Activated T-helper 9 cell treated with anti-CD3 and anti-CD28 coated beads, Interleukin-2, amount 50 U/mL, for 16 hours (primary cell): ENCODE data around the gene MAD1L1.

Experiments used
- DNase-seq: peaks from one replicate; pipeline ENCODE4 v3.0.0-alpha.2; 2020; ENCODE audit warnings: low read depth

The MAD1L1 gene

DNA sequence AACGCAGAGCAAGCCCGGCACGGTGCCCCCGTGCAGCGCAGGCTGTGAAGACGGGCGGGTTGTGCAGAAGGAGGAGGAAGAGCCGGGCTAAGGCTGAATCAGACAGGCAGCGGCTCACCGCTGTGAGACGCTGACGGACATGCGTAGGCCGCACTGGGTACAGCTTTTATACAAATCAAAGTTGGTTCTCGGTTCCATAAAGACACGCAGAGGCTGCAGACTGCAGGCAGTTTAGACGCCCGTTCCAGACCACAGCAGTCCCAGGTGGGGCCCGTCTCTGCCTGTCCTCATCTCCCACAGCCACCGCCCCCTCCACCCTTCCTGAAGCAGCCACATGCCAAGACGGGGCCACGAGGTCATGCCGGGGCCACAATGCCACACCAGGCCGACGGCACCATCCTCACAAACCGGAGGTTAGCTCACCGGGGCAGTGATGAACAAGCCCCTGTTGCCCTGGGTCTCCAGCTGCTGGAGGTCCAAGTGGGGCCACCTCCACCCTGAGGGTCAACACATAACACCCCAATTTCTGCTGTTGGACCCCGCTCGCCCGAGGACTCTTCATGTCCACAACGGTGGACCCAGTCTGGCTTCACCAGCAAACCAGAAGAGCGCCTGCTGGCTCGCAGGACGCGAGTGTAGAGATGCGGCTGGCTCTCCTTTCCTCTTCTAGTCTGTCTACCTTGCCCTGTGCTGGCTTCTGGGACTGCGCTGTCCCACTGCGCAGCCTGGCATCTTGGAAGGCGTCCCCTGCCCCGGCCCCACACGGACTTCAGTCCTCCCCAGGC lies 335.5 kb downstream of the MAD1L1 start:
- no peak for DNase-seq

DNA sequence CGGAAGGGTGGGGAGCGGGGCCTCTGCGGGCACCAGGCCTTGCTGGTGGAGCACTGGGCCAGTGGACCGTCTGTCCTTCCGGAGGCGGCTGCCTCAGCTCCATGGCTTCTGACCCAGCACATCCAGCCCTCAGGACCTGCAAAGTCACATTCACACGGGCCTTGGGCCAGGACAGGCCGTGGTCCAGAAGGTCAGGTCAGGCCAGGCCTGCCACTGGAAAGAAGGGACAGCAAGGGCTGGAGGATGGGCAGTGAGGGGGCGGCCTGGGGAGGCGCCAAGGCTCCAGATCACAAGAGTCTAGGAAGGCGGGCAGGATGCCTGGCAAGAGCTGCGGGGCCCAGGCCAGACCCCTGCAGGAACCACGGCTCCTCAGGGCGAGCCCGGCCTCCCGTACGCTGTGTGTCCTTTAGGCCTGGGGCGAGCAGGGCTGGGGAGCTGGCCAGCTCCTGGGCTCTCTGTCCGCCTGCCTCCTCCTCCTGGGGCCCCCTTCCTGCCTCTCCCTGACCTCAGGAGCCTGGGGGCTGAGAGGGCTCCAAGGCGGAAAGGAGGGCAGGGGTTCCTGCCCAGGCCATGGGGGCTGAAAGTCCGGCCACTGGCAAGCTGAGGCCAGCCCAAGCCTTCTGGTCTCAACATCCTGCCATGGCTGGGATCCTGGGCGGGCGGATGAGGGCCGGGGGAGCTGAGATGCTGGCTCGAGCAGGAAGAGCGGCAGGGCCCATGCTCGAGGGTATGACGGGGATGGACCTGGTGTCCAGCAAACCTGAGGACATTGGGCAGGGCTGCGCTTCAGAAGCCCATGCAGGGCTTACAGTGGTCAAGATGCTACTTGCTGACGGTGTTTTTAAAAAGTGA lies 336.9 kb downstream of the MAD1L1 start:
- no peak for DNase-seq

DNA sequence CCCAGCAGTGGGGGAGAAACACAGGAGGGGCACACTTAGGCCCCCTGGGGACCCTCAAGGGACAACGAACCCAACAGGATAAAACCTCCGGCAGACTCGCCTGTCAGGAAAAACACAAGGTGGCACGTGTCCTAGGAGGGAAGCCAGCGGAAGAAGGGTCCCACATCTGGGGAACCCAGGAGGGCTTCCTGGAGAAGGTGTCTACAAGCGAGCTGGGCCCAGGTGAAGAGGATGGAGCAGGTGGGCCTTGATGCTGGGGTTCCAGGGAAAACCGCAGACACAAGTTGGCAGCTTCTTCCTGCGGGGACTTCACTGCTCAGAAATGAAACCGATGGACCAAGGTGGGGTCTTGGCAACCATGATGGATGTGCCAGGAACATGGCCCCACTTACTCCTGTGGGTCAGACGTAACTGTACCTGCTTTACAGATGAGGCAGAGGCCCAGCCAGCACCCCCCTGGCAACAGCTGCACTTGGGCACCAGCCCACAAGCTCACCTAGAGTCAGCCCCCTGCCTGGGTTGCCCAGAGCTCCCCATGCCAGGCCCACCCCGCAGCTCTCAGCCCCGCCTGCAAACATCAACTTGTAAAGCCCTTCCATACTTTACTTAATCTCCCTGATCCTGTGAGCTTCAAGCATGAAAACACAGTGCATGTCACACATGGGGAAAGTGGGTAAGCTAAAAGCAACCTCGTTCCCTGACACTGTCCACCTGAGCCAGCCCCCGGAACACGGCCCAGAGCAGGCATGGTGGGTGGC lies 337.7 kb downstream of the MAD1L1 start:
- no peak for DNase-seq

DNA sequence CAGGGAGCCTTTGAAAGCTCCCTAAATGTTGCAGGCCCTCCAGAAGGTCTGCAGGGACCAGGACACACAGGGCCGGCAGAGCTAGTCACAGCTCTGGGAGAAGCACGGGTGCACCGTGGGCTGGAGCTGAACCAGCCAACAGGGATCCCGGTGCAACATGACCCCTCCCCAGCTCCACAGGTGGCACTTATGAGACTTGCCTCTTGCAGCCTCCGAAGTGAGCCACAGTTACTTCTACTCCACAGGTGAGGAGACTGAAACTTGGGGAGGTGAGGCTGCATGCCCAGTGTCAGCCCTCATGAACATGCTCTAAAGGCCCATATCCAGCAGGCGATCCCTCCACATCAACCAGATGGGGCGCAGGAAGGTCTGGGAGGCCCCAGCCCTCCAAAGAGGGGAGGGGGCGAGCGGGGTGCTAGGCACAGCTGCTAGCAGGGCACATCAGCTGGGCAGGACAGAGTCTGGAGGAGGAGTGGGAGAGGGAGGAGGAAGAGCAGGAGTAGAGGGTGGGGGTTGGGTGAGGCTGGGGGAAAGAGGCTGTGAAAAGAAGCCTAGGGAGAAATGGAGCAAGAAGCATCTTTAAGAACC lies 338.3 kb downstream of the MAD1L1 start:
- DNase-seq = no peak

DNA sequence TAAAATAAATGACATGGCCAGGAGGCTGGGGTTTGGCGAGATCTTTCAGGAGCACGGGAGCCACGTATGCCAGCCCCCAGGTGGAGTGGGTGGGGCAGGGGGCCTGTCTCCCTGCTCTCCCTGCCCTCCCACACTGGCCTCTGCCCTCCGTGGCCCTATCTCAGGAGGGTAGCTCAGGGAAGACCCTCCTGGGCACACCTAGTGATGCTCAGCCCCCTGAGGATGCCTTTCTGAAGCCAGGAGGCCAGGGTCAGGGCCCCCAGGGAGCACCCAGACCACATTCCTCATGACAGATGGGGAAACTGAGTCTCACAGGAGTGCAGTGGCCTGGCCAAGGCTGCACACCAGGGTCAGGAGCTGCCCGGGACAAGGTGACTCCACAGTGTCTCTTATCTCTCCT lies 339.3 kb downstream of the MAD1L1 start:
- DNase-seq = no peak

DNA sequence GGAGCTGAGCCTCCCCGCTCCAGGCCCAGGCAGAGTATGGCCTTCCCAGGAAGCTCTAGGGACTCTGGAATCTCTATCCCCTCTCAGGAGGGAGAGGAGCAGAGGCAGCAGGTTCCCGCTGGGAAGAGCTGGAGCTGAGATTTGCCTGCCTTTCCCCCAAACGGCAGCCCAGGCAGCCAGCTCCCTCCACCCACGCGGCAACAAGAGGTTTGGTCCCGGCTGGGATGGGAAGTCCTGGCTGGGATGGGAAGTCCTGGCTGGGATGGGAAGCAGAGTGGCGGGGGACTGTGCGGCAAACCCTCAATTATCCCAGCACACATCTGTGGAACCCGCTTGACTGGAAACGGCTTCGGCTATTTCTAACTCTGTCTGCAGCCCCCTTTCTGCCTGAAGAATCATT lies 339.7 kb downstream of the MAD1L1 start:
- no peak for DNase-seq

DNA sequence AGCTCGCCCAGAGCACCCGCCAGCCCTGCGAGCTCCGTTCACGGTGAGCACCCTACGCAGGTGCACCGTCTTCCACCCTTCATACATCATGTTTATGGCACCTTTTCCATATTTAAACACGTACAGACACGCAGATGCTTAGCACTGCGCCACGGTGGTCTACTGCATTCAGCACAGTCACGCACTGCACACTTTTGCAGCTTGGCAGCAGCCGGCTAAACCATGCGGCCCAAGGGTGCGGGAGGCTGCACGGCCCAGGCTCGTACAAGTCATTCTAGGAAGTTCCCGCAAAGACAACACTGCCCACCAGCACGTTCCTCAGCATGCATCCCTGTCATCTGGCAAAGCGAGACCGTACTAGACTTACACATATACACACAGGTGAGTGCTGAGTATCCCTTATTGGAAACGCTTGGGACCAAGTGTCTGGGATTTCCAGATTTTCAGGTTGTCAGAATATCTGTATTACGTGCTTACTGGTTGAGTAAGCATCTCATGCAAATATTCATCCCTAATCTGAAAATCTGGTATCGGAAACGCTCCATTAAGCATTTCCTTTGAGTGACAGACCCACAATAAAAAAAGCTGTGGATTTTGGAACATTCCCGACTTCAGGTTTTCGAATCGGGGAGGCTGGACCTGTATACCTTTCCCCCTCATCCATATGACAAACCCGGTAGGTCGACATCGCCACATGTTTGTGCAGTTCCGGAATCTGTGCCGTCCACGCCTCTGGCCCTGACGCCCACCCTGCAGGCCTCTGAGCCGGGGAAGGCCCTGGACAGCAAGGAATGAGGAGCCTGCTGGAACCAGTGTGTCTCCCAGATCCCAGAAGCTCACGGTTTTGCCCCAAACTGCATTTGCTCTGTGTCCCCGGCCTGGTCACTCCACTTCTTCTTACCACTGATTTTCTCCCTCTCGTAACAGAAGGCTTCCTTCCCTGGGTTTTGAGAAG lies 340.5 kb downstream of the MAD1L1 start:
- DNase-seq = no peak

DNA sequence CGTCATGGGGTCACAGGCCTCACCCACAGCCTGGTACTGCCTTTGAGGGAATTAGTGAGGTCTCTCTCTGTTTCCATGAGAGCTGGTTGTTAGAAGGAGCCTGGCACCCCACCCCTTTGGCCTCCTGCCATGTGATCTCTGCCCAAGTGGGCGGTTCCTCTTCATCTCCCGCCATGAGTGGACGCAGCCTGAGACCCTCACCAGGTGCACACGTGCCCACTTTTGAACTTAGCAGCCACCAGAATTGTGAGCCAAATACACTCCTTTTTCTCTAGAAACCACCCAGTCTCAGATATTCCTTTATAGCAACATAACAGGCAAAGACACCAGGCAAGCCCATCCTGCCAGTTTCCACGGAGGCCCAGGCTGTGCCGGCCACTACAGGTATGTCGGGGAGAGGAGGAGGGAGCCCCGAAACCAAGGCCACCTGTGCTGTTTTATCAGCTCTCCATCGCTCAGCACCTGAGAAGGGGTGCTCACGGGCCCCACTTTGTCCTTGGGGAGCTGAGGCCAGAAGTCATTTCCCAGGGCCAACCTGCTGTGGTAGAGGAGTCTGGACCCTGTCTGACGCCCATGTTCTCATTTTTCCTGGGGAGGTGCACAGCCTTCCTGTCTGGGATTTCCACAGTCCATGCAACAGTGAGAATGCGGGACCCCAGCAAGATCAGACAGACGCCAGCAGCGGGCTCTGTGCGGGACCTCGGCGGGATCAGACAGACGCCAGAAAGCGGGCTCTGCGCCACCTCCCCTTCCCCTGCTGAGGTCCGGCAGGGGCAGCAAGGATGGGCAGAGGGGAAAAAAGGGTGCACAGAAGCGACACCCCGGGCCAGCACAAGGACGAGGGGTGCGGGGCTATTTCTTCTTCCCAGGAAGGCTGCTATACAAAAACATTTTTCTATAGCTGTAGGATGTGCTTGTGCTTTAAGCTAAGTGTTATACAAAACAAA lies 342.2 kb downstream of the MAD1L1 start:
- no peak for DNase-seq

DNA sequence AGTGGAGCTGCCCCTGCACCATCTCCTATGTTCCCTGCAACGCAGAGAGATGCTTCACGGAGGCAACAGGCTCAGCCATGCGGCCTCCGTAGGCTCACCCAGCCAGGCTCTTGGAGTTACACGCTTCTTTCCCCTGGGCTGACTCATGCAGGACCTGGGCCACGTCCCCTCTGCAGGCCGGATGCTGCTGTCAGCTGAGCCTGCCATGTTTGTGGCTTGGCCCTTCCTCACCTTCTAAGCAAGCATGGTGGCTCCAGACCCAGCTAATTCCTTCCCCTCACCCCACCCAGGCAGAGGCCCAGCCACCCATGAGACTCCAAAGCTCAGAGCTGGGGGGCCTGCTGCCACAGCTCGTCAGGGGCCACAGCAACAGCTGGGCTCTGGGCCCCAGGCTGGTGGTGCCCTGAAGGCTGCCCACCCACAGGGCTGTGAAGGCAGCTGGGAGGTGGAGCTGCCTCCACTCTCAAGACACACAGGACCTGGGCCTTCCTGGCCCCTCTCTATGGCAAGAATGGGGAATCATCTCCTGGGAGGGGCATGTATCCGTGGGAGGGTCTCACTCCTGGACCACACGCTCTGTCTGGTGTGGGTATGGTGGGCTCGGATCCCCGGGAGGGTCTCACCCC lies 343.1 kb downstream of the MAD1L1 start:
- DNase-seq = no peak

DNA sequence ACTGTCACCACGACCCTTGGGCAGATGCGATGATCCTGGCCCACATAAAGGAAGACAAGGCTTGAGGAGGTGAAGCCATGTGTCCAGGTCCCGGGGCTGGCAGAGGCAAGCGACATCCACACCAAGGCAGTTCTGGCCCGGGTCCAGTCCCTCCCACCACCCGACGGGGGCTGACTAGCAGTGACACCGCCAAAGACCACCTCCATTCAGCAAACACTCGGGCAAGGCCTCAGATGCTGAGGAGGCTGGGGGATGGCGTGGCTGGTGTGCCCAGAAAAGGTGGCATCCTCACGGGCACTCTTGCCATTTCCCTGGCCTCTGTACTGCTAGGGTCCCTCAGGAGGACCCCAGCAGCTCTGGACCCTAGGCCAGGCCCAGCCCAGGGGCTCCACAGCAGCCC lies 343.7 kb downstream of the MAD1L1 start:
- DNase-seq = no peak

DNA sequence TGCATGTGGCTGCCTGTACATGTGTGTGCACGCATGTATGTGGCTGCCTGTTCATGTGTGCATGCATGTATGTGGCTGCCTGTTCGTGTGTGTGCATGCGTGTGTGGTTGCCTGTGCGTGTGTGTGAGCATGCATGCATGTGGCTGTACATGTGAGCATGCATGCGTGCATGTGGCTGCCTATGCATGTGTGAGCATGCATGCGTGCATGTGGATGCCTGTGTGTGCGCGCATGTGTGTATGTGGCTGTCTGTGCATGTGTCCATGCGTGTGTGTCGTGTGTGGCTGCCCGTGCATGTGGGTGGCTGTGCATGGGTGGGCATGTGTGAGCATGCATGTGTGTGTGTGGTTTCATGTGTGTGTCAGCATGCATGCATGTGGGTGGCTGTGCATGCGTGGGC lies 344.3 kb downstream of the MAD1L1 start:
- DNase-seq = no peak

DNA sequence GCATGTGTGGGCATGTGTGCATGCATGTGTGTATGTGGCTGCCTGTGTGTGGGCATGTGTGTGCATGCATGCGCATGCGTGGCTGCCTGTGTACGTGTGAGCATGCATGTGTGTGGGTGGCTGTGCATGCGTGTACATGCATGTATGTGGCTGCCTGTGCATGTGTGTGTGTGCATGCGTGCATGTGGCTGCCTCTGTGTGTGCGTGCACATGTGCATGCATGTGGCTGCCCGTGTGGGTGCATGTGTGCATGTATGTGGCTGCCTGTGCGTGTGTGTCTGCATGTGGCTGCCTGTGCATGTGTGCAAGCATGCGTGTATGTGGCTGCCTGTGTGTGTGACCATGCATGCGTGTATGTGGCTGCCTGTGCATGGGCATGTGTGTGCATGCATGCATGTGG lies 345.5 kb downstream of the MAD1L1 start:
- DNase-seq = no peak

DNA sequence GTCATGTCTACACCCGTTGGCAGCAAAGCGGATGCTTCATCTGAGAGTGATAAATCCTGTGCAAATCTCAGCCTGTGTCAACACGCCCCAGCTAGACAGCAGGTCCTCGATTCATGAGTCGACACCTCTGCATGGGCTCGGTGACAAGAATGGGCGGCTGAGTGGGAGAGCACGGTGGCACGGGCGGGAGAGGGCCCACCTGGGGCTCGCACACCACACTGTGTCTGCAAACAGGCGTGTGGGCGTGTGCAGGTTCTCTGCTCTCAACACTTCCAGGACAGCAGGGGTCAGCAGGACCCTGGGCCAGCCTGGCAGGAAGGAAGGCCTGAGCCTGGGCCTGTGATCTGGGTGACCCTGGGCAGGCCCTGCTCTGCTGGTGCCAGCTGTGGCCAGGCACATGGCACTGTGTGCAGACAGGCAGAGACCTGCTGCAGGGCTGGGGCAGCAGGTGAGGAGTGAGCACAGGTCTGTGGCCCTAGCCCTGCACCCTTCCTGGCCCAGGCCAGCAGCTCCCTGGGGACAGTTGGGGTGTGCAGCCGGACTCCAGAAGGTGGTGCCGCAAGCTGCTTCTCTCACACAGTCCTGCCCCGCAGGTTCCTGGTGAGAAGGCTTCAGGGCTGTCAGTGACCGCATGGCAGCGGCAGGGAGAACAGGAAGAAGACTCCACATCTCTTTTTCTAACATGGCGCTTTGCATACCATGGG lies 346.2 kb downstream of the MAD1L1 start:
- no peak for DNase-seq

DNA sequence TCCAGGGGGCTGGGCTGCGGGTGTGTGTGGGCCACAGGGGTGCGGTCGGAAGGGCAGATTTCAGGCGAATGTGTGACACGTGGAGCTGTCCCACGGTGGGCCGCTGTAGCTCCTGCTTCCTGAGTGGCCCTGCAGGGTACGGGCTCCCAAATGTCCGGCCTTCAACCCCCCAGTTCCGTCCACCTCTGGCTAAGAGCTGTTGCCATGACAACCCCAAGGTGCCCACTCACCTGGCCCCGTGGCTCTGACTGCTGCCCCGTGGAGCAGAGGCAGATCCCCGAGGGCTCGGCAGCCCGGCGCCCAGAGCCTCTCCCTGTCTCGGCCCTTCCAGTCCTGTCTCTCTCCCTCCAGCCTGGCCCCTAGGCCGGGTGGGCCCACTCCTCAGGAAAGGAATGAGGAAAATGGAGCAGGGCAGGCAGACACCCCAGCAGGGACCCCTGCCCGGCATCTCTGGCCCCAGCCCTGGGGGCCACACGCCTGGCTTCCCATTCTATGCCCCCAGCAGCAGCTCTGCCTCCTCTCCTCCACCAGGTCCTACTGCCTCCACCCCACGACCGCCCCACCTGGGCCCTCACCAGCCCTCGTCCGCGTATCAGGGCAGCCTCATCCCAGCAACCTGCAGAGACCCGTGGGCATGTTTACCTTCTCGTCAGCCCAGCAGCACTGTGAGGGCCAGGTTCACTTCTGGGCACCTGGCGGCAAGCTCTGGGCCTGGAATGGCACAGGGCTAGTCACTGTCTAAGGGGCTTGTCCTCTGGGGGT lies 347.1 kb downstream of the MAD1L1 start:
- DNase-seq = no peak

DNA sequence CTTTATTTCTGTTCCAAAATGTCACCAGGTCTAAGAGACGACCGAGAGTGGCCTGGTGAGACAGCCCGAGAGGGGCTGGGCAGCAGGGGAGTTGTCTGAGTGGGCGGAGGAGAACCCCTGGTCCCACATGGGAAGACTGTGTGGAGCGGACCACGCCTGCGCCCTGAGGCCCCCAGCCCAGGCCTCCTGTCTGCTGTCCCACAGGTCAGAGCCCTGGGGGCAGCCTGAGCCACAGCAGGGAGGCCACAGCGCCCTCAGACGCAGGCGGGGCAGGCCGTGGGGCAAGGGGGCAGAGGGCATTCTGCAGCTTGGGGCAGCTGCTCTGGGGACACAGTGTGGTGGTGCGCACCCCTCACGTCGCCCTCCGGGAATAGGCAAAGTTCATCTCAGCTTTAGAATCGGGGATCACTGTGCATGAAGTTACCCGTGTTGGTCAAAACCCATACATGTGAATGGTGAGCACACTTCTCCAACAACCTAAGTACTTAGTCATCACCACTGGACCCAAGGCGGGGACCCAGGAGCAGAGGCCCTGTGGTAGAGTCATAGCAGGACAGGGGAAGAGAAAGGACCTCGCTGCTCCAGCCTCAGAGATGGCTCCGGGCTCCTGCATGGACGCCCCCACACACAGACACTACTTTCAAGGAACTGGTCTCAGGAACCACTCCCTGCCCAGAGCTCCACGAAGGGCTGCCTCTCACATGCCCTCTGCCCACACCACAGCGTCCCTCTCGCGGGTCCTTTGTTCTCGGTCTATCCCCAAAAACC lies 348.0 kb downstream of the MAD1L1 start:
- DNase-seq = no peak

DNA sequence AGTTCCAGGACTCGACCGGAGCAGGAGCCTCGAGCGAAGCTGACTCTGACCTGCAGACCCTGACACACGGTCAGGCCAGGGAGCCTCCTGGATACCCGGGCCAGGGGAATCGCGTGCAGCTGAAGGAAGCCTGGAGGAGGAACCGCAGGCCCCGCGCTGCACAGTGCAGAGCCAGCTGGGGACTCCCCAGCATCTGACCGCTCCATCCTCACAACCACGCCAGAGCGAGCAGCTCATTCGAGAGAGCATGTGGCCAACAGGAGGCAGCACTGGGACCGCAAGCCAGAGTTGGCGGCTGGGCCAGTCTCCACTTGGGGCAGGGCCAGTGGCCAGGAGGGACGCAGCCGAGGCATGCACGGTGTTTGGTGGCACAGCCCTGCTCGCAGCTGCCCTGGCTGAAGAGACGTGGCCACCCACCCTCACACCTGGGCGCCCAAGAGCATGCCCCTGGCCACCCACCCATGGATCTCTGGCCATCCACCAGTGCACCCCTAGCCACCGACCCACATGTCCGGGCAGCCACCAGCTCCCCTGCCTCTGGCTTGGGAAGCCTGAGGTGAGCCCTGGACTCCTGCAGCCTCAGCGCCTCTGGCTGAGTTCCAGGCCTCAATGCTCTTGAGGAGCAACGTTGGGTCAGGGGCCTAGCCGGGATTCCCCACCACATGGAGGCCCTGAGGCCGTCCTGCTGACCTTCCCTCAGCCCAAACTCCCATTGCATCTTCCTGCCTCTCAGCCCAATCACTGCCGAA lies 348.7 kb downstream of the MAD1L1 start:
- no peak for DNase-seq
